A172 (cell line): ENCODE results near the gene PLA2G15. TPM values are rescaled to one million over a fixed set of nuclear protein-coding genes. Genes with fewer than 3 reads are reported as not detected.

ENCODE experiments used
- DNase-seq: peaks from one replicate; pipeline ENCODE4 v3.0.0-alpha.2; 2015; ENCODE audit warnings: low spot score
- total RNA-seq: library from RNA; depleted of rRNA; stranded (reverse); fragments of >200 nt; shearing (Covaris generic); gene quantifications from 2 replicates; pipeline ENCODE4 v1.2.3, GENCODE V29; 2014; rRNA removed

PLA2G15 gene
- total RNA-seq, 1 experiment from 2014 or later: 27.7 TPM

DNA sequence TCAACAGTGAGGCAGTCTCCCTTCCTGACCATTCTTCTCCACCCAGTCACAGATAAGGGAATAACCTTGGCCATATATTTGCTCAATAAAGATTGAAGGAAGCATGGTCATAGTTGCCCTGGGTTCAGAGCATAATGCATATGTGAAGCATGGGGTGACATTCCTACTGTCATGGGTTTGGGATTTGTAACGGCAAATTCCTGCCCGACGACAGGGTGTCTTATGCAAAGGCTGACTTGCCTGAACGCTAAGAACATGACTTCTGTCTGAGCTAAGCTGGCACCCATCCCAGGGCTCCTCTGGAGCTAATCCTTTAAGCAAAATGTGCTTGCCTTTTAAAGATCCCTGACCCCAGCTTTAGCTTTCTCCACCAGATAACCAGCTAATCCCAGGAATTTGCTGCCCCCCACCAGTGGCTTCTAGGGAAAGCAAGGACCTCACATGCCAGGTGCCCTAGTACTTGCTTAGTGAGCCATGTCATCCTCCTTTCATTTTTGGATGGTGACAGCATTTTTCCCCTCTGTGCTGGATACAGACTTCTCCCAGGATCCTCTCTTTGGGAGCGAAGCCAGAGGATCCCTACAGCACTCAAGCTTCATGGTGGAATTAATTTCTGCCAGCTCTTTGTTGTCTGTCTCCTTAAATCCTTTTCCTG is 53.9 kb downstream of the PLA2G15 start:
- DNase-seq: no peak

DNA sequence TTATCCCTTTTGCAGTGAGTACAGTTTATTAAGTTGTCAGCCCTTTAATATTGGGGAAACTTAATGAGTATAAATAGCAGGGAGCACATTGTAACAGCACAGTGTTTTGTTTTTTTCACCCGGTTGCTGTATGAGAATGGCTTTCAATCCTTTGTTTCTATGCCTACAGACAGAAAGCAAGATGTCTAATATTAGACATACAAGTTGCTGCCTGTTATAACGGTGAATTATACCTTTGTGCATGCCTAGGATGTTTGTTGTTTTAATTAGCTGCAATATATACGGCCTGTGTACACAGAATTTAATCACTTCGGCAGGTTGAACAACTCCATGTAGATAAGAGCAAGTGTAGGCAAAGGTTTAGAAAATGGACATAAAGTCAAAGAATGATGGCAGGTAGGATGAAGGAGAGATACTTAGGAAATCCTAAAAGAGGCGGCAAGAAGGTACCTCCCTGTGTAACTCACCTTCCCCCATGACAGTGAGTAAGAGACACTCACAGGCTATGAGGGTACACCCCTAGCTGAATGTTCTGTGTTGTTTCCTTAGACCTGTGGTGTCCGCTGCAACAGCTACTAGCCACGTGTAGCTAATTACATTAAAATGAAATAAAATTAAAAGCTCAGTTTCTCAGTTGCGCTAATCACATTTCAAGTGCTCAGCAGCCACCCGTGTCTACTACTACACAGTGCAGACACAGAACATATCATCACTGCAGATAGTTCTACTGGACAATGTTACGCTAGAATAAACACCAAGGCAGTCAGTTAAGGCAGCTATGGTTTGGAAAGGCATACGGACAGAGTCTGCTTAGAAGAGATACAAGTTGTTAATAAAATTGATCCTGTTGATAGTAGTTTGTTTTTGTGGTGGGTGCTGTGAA is 54.6 kb downstream of the PLA2G15 start:
- DNase-seq: no peak

- no peak for DNase-seq
Measured at GRCh38 chr16:68300734-68301459, 55.7 kb downstream of the PLA2G15 start.

DNA sequence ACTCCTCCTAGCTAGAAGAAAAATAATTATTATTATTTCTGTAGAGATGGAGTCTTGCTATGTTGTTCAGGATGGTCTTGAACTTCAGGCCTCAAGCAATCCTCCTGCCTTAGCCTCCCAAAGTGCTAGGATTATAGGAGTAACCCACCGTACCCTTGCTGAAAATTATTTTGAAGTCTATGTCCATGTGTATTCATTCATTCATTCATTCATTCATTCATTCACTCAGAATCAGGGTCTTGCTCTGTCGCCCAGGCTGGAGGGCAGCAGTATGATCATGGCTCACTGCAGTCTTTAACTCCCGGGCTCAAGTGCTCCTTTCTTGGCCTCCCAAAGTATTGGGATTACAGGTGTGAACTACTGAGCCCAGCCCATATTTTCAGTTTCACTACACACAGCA is 61.5 kb downstream of the PLA2G15 start:
- no peak for DNase-seq

- DNase-seq: no peak
Measured at GRCh38 chr16:68309799-68310198, 64.6 kb downstream of the PLA2G15 start.

DNA sequence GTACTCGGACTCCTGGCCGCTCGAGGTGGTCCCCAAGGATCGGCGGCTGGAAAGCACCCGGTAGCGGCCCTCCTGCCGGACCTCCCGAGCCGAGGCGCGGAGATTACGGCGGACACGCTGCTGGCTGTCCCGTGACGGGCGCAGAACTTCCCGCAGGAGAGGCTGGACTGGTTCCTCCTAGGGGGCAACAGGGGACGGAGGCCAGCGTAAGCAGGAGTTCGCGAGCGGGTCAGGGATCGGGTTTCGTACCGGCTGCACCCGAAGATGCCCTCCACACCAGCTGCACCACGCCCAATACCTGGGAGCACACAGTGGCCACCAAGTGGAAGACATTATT is 65.2 kb downstream of the PLA2G15 start:
- DNase-seq: no peak

Other genes with a start within 250 kb of the PLA2G15 start
- not detected in 2 replicates for gene DPEP2, start 245.9 kb upstream of the PLA2G15 start, total RNA-seq
- gene DPEP2NB, start 229.5 kb upstream of the PLA2G15 start, total RNA-seq: not detected in 2 replicates
- gene DDX28, start 222.1 kb upstream of the PLA2G15 start, total RNA-seq: 9.1 and 10.2 TPM in 2 replicates
- 12.8 and 12.9 TPM in 2 replicates for gene DUS2, start 222.1 kb upstream of the PLA2G15 start, total RNA-seq
- 13.4 and 14.3 TPM in 2 replicates for gene NFATC3, start 160.0 kb upstream of the PLA2G15 start, total RNA-seq
- 0.45 TPM in 1 of 2 replicates, not detected in the other for gene ESRP2, start 9.2 kb upstream of the PLA2G15 start, total RNA-seq
- 8.0 and 16.4 TPM in 2 replicates for gene SLC7A6, start 19.2 kb downstream of the PLA2G15 start, total RNA-seq
- gene SLC7A6OS, start 65.6 kb downstream of the PLA2G15 start, total RNA-seq: 19.0 and 23.9 TPM in 2 replicates
- gene PRMT7, start 65.6 kb downstream of the PLA2G15 start, total RNA-seq: 40.2 and 44.6 TPM in 2 replicates
- gene SMPD3, start 203.1 kb downstream of the PLA2G15 start, total RNA-seq: 0.12 and 0.65 TPM in 2 replicates